ENCODE data around the gene GTF2H1.

GTF2H1 gene

GRCh38 chr11:18368221-18368620 lies 45.9 kb downstream of the GTF2H1 start:
- TF ChIP-seq CTCF (IDR thresholded peaks at IDR 0.05; ENCODE audit: control insufficient read depth, insufficient read depth, low read depth, low read length, missing control alignments): no peak
- no peak for DNase-seq (ENCODE audit: low read depth)

GRCh38 chr11:18369398-18369797 lies 47.0 kb downstream of the GTF2H1 start:
- DNase-seq (ENCODE audit: low read depth): no peak
- no peak for TF ChIP-seq CTCF (IDR thresholded peaks at IDR 0.05; ENCODE audit: control insufficient read depth, insufficient read depth, low read depth, low read length, missing control alignments)
- H3K4me3 ChIP-seq (ENCODE audit: control insufficient read depth, low read depth, low read length): no peak overlapping the region

More at GRCh38 chr11:18368221-18368620, 45.9 kb downstream of the GTF2H1 start:
- H3K4me3 ChIP-seq (ENCODE audit: control insufficient read depth, low read depth, low read length): no peak overlapping the region

GRCh38 chr11:18371279-18371678 lies 48.9 kb downstream of the GTF2H1 start:
- TF ChIP-seq CTCF (IDR thresholded peaks at IDR 0.05; ENCODE audit: control insufficient read depth, insufficient read depth, low read depth, low read length, missing control alignments): no peak
- no peak for DNase-seq (ENCODE audit: low read depth)
- no peak overlapping the region for H3K4me3 ChIP-seq (ENCODE audit: control insufficient read depth, low read depth, low read length)

- H3K4me3 ChIP-seq (ENCODE audit: control insufficient read depth, low read depth, low read length): no peak overlapping the region
- DNase-seq (ENCODE audit: low read depth): no peak
- TF ChIP-seq CTCF (IDR thresholded peaks at IDR 0.05; ENCODE audit: control insufficient read depth, insufficient read depth, low read depth, low read length, missing control alignments): no peak
Measured at GRCh38 chr11:18372201-18372600, 49.8 kb downstream of the GTF2H1 start.

- DNase-seq (ENCODE audit: low read depth): no peak
- no peak for TF ChIP-seq CTCF (IDR thresholded peaks at IDR 0.05; ENCODE audit: control insufficient read depth, insufficient read depth, low read depth, low read length, missing control alignments)
- H3K4me3 ChIP-seq (ENCODE audit: control insufficient read depth, low read depth, low read length): no peak overlapping the region
Measured at GRCh38 chr11:18374956-18375355, 52.6 kb downstream of the GTF2H1 start.

GRCh38 chr11:18375941-18376340 lies 53.6 kb downstream of the GTF2H1 start:
- no peak for TF ChIP-seq CTCF (IDR thresholded peaks at IDR 0.05; ENCODE audit: control insufficient read depth, insufficient read depth, low read depth, low read length, missing control alignments)
- no peak overlapping the region for H3K4me3 ChIP-seq (ENCODE audit: control insufficient read depth, low read depth, low read length)
- DNase-seq (ENCODE audit: low read depth): no peak

GRCh38 chr11:18379201-18379600 lies 56.8 kb downstream of the GTF2H1 start:
- H3K4me3 ChIP-seq (ENCODE audit: control insufficient read depth, low read depth, low read length): no peak overlapping the region
- TF ChIP-seq CTCF (IDR thresholded peaks at IDR 0.05; ENCODE audit: control insufficient read depth, insufficient read depth, low read depth, low read length, missing control alignments): no peak
- DNase-seq (ENCODE audit: low read depth): no peak
